GM18511 (cell line): ENCODE results near the gene KIF6.

Experiments
- ATAC-seq: cut with Tn5 transposase; IDR thresholded peaks from one replicate; pipeline ENCODE4 v1.9.1; 2021; ENCODE audit warnings: mild to moderate bottlenecking, moderate library complexity; ENCODE audit not compliant: unreplicated experiment

Gene KIF6

GRCh38 chr6:39361657-39362486, 363.3 kb downstream of the KIF6 start:
- peak; percentile 72 for ATAC-seq

GRCh38 chr6:39360378-39360777, 364.8 kb downstream of the KIF6 start:
- no peak for ATAC-seq

DNA sequence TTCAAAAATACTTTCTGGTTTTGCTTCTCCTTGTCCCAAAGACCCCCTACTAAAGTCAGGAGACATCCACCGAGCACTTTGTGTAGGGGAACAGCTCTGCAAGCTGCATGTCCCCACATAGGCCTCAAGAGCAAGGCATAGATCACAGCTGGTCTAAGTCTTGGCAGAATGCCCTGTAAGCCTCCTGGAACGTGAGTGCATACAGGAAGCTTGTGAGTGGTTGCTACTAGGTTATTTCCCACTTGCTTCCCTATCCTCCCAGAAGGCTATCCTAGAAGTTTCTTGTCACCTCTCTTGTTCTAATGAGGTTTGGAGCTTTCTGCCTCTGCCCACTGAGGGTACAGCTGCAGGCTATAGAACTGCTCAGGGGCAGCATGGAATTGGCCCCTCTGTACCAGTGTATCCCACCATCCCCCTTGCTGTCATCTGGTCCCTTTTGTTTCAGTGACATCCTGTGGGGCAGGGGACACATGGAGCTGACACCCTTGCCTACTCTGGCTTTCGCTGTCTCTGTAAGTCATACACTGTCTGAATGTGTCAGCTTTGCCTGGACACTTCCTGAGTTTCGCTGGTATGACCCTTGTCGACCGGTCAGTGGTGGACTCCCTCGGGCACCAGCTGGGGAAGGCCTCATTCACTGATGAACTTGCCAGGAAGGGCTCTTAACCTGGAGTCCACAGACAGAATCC, 367.1 kb downstream of the KIF6 start:
- no peak for ATAC-seq

DNA sequence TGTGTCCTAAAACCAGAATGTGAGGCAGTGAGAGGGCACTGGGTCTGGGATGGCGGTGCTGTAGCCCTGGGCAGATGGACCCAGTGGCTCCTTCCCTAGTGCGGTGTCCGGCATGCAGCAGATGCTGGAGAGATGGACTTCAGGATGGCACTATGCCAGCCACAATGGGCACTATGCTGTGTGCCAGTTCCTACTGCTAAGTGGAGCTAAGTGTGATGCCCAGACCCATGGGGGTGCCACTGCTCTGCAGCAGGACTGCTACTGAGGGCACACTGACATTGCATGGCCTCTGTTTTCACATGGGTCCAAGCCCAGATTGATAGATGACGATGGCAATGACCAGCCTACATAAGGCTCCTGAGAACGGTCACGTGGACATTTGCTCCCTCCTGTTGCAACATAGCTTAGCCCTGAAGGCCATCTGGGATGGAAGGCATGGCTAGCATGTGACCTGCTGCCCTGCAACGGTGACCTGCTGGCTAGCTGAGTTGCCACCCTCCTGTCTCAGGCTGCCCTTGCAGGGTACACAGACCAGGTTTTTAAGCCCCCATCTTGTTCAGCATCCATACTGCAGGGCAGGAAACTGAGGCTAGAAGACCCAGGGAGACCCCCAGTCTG, 371.4 kb downstream of the KIF6 start:
- ATAC-seq: no peak

DNA sequence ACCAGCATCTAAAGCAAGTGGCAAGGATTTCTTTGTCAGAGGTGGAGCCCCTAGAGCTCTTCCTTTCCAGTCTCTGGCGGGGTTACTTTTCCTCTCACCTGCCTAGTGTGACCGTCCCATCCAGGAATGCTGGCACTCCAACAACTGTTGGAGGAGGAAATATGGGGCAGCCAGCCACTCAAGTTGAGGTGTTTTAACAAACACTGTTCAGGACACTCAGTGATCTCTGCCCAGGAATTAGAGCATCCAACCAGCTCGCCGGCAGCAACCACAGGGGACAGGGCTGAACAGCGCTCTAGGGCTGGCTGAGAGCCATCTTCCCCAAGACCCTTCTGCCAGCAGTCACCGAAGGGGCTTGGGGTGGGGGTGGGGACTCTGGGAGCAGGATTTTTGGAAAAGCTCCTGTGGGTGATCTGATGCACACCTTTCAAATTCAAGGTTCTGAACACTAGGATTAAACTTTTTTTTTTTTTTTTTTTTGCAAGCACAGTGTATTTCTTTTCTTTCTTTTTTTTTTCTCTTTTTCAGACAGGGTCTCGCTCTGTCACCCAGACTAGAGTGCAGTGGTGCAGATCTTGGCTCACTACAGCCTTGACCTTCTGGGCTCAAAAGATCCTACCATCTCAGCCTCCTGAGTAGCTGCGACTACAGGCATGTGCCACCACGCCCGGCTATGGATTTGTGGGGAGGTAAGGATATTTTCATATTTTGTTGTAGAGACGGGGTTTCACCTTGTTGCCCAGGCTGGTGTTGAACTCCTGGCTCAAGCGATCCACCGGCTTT, 374.3 kb downstream of the KIF6 start:
- ATAC-seq: no peak

DNA sequence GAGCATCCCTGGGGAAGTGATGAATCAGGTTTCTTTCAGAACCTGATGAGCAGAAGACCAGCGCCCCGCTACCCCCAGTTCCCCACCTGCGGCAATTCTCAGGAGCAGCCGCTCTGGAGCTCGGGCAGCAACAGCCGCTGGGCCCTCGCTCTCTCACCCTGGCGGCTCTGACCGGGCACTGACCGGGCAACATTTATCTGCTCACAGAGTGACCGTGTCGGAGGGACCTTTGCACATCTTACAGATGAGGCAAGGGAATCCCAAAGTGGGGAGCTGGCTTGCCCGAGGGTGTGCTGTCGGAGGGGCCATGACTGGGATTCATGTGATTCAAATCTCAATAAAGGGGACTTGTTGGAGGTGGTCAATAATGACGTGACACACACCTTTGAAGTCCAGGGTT, 376.5 kb downstream of the KIF6 start:
- ATAC-seq: no peak

DNA sequence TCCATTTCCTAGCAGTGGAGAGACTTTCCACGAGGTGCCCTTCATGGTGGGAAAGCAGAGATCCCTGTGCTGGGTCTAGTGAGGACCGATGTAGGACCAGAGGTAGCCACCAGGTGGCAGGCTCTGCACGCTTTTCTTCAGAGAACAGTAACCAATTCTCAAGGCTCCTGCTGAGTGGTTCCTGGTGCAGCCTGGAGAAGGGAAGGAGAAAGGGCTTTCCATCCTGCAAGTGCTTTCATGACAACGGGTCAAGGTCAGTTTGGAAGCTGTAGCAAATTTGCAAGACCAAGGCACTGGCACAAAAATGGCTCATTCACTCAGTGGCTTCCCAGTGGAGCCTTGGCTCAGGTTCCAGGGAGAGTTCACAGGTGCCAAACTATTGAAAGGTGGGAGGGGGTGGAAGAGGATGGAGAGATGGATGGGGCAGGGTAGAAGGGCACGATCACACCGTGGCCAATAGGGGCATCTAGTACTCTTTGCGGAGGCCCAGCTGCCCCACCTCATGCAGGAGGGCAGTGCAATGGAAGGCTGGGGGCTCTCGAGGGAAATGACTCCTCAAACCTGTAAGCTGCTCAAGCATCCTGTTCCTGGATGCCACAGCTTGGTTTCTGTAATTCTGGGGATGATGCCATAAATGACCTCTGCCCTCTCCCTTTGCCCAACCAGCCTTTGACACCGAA, 377.2 kb downstream of the KIF6 start:
- peak; percentile 57 for ATAC-seq

DNA sequence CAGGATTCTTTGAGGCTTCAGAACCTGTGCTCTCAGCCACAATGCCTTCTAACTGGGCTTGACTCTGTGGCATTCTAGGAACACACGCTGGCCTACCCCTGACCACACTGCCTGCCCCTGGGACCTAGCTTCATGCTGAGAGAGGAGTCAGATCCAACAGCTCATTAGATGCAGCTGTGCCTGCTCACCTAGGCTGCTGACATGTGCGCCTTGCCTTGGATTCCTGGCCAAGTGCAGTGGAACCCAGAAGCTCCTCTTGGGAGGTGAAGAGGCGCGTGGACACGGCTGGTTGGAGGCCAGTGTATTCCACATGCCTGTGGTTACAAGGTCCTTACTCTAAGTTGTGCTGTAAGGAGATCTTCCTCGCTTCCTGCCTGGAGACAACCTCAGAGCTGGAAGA, 378.0 kb downstream of the KIF6 start:
- ATAC-seq: no peak

DNA sequence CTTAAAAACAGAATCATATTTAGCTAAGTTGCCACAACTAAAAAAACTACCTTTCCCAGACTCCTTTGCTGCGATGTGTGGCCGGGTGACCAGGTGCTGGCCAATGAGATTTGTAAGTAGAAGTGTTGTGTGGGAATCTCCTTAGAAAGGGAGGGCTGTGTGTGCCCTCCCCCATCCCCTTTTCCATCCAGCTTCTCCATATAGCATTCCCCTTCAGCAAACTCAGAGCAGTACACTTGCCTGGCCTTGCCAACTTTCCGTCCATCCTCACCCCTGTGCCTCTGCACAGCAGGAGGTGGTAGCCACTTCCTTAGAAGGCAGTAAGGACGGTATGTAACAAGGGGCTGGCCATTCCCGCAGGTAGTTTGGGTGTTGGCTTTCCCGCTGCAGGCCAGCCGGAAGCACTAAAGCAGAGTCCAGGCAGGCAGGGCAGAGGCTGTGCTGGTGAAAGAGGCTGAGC, 380.4 kb downstream of the KIF6 start:
- ATAC-seq: no peak

GRCh38 chr6:39343396-39343870, 381.8 kb downstream of the KIF6 start:
- no peak for ATAC-seq

GRCh38 chr6:39342692-39343395, 382.4 kb downstream of the KIF6 start:
- ATAC-seq: no peak

DNA sequence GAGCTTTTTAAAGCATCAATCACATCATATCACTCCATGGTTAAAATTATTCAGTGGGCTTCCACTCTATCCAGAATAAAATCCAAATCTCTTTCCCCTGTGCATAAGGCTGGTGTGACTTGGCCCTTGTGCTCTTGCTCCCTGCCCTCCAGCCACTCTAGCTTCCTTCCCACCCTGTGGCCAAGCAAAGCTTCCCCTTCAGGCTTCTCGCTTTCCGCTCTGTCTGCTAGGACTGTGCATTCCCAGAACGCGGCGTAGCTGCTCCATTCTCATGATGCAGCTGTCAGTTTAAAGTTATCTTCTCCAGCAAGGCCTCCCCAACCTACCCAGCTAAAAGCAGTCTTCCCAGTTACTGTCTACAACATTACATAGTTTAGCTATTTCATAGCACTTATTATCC, 383.3 kb downstream of the KIF6 start:
- no peak for ATAC-seq

- no peak for ATAC-seq
Observed at GRCh38 chr6:39341352-39341751, 383.9 kb downstream of the KIF6 start.

- ATAC-seq: no peak
Observed at GRCh38 chr6:39339868-39340550, 385.2 kb downstream of the KIF6 start.

DNA sequence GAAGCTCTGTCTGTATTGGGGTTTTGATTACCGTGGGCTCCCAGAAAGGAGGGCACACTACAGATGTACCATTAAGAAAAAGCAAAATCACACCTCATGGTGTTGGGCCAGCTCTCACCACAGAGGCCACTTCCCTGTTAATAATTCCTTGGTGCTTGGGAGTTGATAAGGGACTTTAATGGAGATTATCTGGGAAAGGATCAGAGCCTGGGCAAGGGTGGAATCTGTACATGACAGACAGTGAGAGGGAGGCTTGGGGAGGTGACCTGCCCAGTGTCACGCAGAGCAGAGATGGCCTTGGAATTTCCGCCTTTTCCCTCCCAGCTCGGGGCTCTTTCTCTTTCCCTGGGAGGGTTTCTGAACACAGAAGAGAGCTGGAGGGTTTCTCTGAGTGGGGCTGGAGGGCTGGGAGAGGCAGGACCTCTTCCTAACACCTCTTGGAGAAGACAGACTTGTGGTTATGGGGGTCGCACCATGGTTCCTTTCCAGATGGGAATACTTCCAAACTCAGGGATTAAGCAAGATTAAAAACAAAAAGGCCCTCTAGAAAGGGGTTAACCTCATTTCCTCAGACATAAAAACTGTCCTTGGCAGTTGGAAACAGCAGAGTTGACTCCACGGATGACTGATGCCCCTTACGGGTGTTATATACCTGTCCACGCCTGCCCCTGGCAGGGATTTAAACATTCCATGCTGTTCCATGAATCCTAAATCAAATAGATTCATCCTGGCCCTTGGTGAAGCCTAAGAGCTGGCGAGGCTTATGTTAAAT, 385.9 kb downstream of the KIF6 start:
- ATAC-seq: no peak

DNA sequence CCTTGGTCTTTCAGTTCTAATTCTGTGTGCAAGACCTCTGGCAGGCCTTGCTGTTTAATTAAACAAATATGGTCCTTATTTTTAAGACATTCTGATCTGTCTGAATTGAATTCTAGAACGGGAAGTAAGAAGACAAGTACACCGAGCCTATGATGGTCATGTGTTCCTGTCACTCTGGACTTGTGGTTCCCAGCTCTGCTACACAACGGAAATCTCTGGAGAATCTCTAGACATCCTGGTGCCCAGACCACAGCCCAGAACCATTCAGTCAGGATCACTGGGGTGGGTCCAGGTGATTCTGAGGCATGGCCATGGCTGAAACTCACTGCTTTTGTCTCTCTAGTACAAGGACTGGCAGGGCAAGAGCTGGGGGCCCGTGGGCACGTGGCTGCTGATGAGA, 386.8 kb downstream of the KIF6 start:
- ATAC-seq: no peak

GRCh38 chr6:39335780-39336545, 389.2 kb downstream of the KIF6 start:
- peak; percentile 72 for ATAC-seq
